Duodenal mucosa (tissue), 2 donors: ENCODE measurements around the gene FXYD6.

Experiments used
- H3K27ac ChIP-seq: one replicate; pipeline ENCODE4 v1.7.0; 2013; ENCODE audit warnings: low read depth, low read length
- H3K27me3 ChIP-seq, 2 donors: one replicate each; pipeline ENCODE4 v1.7.0; 2013; ENCODE audit warnings: low read length in 2 of 2, control low read depth in 1 of 2; ENCODE audit not compliant: insufficient read depth in 2 of 2, control insufficient read depth in 1 of 2
- H3K36me3 ChIP-seq, 2 donors: one replicate each; pipeline ENCODE4 v1.7.0; 2013; ENCODE audit warnings: low read length in 2 of 2, control low read depth in 1 of 2; ENCODE audit not compliant: insufficient read depth in 2 of 2, control insufficient read depth in 1 of 2
- H3K4me1 ChIP-seq, 2 donors: one replicate each; pipeline ENCODE4 v1.7.0; 2013; ENCODE audit warnings: low read length in 2 of 2, control low read depth in 1 of 2; ENCODE audit not compliant: insufficient read depth in 2 of 2, control insufficient read depth in 1 of 2
- H3K4me3 ChIP-seq, 2 donors: one replicate each; pipeline ENCODE4 v1.7.0; 2013; ENCODE audit warnings: low read length in 2 of 2, low read depth in 1 of 2
- H3K9ac ChIP-seq, 2 donors: one replicate each; pipeline ENCODE4 v1.7.0; 2013; ENCODE audit warnings: low read length in 2 of 2, low read depth in 1 of 2
- H3K9me3 ChIP-seq, 2 donors: one replicate each; pipeline ENCODE4 v1.7.0; 2013; ENCODE audit warnings: low read length in 2 of 2, control low read depth in 1 of 2; ENCODE audit not compliant: control insufficient read depth in 1 of 2

Gene FXYD6

GRCh38 chr11:117830674-117831351 is 45.6 kb downstream of the FXYD6 start:
- peaks cover 18 to 30% of the 10 kb centered on the region in 2 donors for H3K4me1 ChIP-seq
- peak overlapping the region; percentile 29 for H3K27ac ChIP-seq
- no peaks in the 10 kb centered on the region for H3K27me3 ChIP-seq
- no peaks in the 10 kb centered on the region for H3K36me3 ChIP-seq
- H3K9ac ChIP-seq = no peak overlapping the region
- H3K9me3 ChIP-seq = no peaks in the 10 kb centered on the region
- no peak overlapping the region for H3K4me3 ChIP-seq

DNA sequence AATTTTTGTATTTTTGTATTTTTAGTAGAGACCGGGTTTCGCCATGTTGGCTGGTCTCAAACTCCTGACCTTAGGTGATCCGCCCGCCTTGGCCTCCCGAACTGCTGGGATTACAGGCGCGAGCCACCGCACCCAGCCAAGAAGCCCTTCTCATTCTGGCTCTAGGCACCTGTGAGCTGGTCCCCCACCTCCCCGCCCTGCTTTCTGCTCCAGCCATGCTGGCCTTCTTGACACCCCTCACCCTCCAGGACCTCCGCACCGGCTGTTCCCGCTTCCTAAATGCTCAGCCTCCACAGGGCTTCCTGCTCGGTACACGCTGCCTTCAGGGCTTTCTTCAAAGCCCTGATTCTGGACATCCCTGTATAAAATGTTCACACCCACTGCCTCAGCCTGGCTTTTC is 46.4 kb downstream of the FXYD6 start:
- no peaks in the 10 kb centered on the region for H3K27me3 ChIP-seq
- no peaks in the 10 kb centered on the region for H3K9me3 ChIP-seq
- no peaks in the 10 kb centered on the region for H3K36me3 ChIP-seq
- no peak overlapping the region for H3K4me3 ChIP-seq
- no peak overlapping the region for H3K27ac ChIP-seq
- H3K9ac ChIP-seq = no peak overlapping the region
- peaks cover 23 to 32% of the 10 kb centered on the region in 2 donors for H3K4me1 ChIP-seq

- Histone ChIP-seq H3K27ac (peak overlapping the region; percentile 48), H3K9ac (no peak overlapping the region), H3K9me3 (no peaks in the 10 kb centered on the region), H3K36me3 (no peaks in the 10 kb centered on the region), H3K4me3 (no peak overlapping the region), H3K27me3 (no peaks in the 10 kb centered on the region), H3K4me1 (peaks cover 28 to 39% of the 10 kb centered on the region in 2 donors)
Observed at GRCh38 chr11:117829369-117829725, 47.1 kb downstream of the FXYD6 start.

DNA sequence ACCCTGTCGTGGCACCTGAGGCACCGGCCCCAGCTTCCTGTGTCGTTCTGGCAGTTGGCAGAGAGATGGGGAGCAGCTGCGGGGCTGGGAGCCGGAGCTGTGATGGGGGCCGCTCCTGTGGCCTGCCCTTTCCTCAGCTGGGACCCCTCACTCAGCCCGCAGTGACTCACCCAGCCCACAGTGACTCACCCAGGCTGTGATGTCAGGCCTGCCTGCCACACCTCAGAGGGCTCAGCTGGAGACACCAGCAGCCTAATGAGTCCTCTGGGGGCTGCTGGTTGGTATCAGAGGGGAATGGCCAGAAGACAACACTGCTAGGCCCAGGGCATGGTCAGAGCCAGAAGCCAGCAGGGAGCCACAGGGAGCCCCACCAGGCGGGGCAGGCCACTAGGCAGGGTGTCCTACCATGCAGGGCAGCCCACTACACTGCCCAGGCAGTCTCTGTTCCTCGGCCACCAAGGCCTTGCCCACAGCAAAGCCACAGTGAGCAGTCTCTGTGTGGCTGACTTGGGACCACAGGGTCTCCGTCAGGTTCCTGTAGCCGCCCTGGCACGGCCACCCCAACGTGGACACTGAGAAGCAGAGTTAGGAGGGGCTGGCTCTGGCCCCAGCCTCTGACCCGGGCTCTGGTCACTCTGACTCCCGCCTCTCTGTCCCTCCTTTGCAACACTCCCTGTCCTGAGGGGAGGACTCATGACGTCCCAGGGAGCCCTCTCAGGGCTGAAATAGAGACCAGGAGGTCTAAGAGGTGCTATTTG is 47.7 kb downstream of the FXYD6 start:
- Histone ChIP-seq H3K9me3 (no peaks in the 10 kb centered on the region), H3K4me1 (peaks cover 28 to 38% of the 10 kb centered on the region in 2 donors)

DNA sequence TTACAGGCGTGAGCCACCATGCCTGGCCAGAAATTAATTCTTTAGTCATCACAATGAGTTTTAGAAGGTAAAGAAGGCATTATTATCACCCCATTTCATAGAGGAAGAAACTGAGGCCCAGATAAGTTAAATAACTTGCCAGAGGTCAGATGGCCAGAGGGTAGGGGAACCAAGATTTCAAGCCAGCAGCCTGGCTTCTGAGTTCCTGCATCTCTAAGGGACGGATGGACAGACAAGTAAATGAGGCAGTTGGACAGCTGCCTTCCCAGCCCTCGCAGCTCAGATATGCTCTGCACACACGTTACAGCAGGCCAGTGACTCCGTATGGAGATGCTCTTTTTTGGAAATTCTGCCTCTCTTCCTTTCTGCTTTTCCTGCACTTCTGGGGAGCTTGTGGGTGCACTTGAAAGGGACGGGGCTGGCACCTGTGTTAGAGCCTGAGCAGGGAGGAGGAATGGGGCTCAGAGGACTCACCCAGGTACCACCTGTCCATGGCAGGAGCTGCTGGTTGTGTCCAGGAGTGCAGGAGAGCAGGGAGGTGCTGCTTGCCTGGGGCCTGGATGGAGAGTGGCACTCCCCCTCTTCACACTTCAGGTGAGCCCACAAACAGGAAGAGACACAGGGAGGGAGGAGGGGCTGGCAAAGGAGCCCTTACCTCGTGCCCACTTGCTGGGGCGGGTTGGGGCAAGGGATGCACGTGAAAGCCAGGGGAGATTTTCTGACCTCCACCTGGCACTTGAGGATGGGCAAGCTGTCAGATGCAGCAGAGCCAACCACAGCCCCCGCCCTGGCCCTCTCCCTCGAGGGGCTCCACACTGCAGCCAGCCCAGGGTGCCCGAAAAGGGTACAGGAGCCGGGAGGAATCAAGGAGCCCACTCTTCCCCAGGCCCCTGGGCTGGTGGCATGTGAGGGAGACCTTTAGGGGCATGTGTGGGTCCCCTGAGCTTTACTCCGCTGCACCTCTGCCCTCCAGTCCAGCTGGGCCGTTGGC is 48.6 kb downstream of the FXYD6 start:
- Histone ChIP-seq H3K9ac (no peak overlapping the region), H3K4me3 (no peak overlapping the region), H3K27me3 (no peaks in the 10 kb centered on the region), H3K27ac (peak overlapping the region; percentile 60), H3K4me1 (peaks cover 32% of the 10 kb centered on the region in 2 donors), H3K9me3 (no peaks in the 10 kb centered on the region), H3K36me3 (no peaks in the 10 kb centered on the region)

More for the DNA sequence above, 47.7 kb downstream of the FXYD6 start:
- Histone ChIP-seq H3K9ac (no peak overlapping the region), H3K27ac (peak overlapping the region; percentile 60), H3K36me3 (no peaks in the 10 kb centered on the region), H3K27me3 (no peaks in the 10 kb centered on the region), H3K4me3 (no peak overlapping the region)

DNA sequence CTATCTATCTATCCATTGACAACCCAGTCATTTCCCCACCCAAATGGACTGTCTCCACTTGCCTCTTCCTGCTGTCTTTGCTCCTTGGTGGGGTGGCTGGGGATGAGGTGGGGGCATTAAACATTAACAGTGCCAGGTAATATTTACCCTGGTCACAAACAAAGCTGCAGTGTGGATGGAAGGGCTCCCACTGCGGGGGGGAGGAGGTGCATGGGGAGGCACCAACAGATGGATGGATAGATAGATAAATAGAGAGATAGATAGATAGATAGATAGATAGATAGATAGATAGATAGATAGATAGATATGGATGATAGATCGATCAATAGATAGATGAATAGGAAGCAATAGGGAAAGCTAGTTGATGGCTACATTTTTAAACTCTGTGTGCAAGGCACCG is 49.6 kb downstream of the FXYD6 start:
- H3K9me3 ChIP-seq = no peaks in the 10 kb centered on the region
- H3K36me3 ChIP-seq = no peaks in the 10 kb centered on the region
- no peak overlapping the region for H3K9ac ChIP-seq
- no peak overlapping the region for H3K27ac ChIP-seq
- no peak overlapping the region for H3K4me3 ChIP-seq
- H3K27me3 ChIP-seq = no peaks in the 10 kb centered on the region
- H3K4me1 ChIP-seq = peaks cover 26 to 38% of the 10 kb centered on the region in 2 donors

DNA sequence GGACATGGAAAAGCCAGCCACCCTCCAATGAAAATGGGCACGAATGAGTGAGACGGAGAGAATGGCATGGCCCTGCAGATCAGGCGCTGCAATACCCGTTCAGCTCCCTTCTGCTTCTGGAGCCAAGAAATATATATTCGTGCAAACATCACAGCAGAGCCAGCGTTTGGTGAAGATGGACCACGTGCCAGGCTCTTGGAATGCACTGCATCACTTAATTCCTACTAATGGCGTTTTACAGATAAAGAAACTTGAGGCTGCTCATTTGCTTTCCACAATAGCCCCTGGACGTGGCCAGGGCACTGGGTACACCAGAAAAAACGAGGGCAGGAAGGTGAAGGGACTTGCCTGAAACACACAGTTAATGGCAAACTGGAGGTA is 50.3 kb downstream of the FXYD6 start:
- Histone ChIP-seq H3K9me3 (no peaks in the 10 kb centered on the region), H3K27me3 (no peaks in the 10 kb centered on the region), H3K4me1 (peaks cover 26 to 41% of the 10 kb centered on the region in 2 donors)

GRCh38 chr11:117825538-117826189 is 50.8 kb downstream of the FXYD6 start:
- Histone ChIP-seq H3K27me3 (no peaks in the 10 kb centered on the region), H3K4me1 (peaks cover 26 to 41% of the 10 kb centered on the region in 2 donors), H3K9ac (no peak overlapping the region), H3K27ac (peak overlapping the region; percentile 54), H3K36me3 (no peaks in the 10 kb centered on the region), H3K9me3 (no peaks in the 10 kb centered on the region), H3K4me3 (no peak overlapping the region)

More for the DNA sequence above, 50.3 kb downstream of the FXYD6 start:
- Histone ChIP-seq H3K36me3 (no peaks in the 10 kb centered on the region), H3K9ac (no peak overlapping the region), H3K27ac (no peak overlapping the region), H3K4me3 (no peak overlapping the region)

GRCh38 chr11:117824571-117825537 is 51.6 kb downstream of the FXYD6 start, which contains the start of gene FXYD2:
Gene FXYD2 (minus strand): TSS chr11:117824744. CDS start chr11:117824678, 66 bp downstream.
- no peak within 1 kb of the TSS for H3K4me3 ChIP-seq
- peak within 1 kb of the TSS; percentile 60 for H3K27ac ChIP-seq
- H3K4me1 ChIP-seq = peaks cover 32 to 48% of the 10 kb centered on the region in 2 donors
- no peaks in the 10 kb centered on the region for H3K9me3 ChIP-seq
- H3K36me3 ChIP-seq = no peaks in the 10 kb centered on the region
- H3K9ac ChIP-seq = peak within 1 kb of the TSS in 1 of 2 donors; percentile 43
- no peaks in the 10 kb centered on the region for H3K27me3 ChIP-seq
